DOHH2 (cell line): ENCODE results near the gene SYNDIG1.

Source experiments
- EZH2phosphoT487 ChIP-seq: fragments of 200-600 bp; sonication (generic); IDR thresholded peaks from 2 replicates; pipeline ENCODE4 v1.6.1; 2017; ENCODE audit warnings: borderline replicate concordance, mild to moderate bottlenecking, antibody characterized with exemption, low read length, moderate library complexity, mixed read lengths
- TF ChIP-seq, protein P1 (sequence below): fragments of 200-600 bp; sonication (generic); IDR thresholded peaks from one replicate; pipeline ENCODE4 v1.5.1; 2014; ENCODE audit warnings: antibody characterized with exemption, mild to moderate bottlenecking, low read depth, low read length; ENCODE audit not compliant: poor library complexity, severe bottlenecking

DNA sequence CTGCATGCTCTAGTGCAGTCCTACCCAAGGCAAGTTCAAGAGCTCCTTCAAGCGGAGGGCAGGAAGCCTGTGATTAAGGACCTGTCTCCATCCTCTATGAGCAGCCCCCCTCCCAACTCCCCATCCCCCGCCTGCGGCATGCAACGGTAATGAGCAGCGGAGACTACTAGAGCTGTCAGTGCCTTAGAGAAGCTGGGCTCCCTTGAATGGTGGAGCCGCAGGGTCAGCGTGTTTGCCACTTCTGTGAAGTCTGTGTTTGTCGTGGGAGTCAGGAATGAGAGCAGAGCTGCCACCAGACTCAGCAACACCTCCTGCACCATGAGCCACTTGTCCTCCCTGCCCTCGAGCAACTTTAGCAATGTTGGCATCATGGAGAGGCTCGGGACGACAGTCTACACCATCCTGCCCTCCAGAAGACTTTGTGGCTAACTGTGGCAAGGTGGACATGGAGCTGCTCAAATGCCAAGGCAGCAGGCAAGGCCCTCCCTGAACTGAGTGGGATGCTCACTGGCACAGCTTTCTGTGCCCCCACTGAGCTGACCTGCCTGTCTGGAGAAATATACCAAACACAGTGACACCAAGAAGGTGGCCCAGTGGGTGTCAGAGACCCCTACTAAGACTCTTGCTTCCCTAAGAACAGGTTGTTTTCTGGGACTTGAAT lies 23.8 kb upstream of the SYNDIG1 start:
- TF ChIP-seq, protein P1, sequence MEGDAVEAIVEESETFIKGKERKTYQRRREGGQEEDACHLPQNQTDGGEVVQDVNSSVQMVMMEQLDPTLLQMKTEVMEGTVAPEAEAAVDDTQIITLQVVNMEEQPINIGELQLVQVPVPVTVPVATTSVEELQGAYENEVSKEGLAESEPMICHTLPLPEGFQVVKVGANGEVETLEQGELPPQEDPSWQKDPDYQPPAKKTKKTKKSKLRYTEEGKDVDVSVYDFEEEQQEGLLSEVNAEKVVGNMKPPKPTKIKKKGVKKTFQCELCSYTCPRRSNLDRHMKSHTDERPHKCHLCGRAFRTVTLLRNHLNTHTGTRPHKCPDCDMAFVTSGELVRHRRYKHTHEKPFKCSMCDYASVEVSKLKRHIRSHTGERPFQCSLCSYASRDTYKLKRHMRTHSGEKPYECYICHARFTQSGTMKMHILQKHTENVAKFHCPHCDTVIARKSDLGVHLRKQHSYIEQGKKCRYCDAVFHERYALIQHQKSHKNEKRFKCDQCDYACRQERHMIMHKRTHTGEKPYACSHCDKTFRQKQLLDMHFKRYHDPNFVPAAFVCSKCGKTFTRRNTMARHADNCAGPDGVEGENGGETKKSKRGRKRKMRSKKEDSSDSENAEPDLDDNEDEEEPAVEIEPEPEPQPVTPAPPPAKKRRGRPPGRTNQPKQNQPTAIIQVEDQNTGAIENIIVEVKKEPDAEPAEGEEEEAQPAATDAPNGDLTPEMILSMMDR = no peak
- TF ChIP-seq EZH2phosphoT487 = no peak
